ENCODE data around the gene CLPSL2. TPM values are rescaled to one million over a fixed set of nuclear protein-coding genes. Genes with fewer than 3 reads are reported as not detected.

CLPSL2 gene, protein sequence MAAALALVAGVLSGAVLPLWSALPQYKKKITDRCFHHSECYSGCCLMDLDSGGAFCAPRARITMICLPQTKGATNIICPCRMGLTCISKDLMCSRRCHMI
- not detected in 2 replicates for total RNA-seq

DNA sequence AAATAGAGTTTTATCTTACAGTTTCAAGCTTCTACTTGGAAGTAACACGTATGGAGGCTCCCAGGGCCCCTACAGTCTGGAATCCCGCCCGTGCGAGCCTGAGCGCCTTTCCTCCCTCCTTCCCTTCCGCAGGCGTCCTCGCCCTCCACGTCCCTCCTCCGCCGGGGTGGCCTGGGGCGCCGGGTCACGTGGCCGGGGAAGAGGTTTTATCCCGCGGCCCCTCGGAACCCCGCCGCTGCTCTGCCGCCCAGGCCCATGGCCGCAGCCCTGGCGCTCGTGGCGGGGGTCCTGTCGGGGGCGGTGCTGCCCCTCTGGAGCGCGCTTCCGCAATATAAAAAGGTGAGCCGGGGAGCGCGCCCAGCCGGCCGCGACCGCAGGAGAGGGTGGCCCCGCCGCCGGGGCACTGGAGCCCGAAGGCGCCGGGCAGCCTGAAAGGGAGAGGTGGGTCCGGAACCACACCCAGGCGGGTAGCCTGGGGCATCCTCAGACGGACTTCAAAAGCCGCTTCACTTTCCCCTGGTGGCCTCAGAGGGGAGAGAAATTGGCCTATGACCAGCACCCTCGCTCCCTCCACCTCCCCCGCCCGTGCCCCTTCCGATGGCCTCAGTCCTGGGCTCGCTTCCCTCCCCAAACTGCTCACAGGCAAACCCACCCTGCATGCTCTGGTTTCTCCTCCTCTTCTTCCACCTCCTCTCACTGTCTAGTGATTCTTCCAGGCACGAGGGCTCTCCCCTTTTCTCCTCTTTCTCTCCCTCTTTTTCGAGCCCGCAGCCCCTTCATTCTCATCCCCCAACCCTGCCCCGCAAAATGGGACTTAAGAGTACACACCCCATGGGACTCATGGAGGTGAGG, at the start of gene CLPSL2:
Gene CLPSL2, plus strand, starts transcription at position 235 of the 852 bp plus-strand sequence. Its CDS starts 21 bp downstream, at position 256.

DNA sequence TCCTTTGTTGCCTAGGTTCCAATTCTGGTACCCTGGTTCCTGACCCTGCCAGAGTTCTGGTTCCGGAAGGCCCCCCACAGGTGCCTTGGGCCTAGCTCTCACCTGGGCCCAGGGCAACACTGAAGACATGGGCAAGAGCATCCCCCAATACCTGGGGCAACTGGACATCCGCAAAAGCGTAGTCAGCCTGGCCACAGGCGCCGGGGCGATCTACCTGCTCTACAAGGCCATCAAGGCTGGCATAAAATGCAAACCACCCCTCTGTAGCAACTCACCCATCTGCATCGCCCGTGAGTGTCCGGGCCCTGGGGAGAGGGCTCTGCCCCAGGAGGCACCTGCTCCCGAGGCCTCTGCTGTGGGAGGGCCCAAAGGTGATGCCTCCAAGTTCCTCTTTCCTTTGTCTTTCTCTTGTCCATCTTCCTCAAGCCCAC, 39.4 kb upstream of the CLPSL2 start, which contains the start of gene ARMC12:
Gene ARMC12, plus strand, starts transcription at position 51 of the 431 bp plus-strand sequence. Its CDS starts 77 bp downstream, at position 128.

GRCh38 chr6:35780719-35781118, 4.3 kb downstream of the CLPSL2 start, which contains the start of gene CLPSL1:
CLPSL1 (plus strand) TSS chr6:35781019; CDS start chr6:35781111, 92 bp downstream.

GRCh38 chr6:35804996-35805736, 28.8 kb downstream of the CLPSL2 start, which contains the start of gene LHFPL5:
LHFPL5 (plus strand) TSS chr6:35805352; CDS start chr6:35805671, 319 bp downstream.

Other genes with a start within 250 kb of the CLPSL2 start
- gene FKBP5, start 87.7 kb upstream of the CLPSL2 start, total RNA-seq, result 75.4 and 82.8 TPM in 2 replicates
- gene ARMC12, start 39.6 kb upstream of the CLPSL2 start, total RNA-seq, result 0.65 and 0.79 TPM in 2 replicates
- not detected in 2 replicates for gene CLPSL1, start 4.4 kb downstream of the CLPSL2 start, total RNA-seq
- gene CLPS, start 20.7 kb downstream of the CLPSL2 start, total RNA-seq, result not detected in 2 replicates
- gene LHFPL5, start 28.8 kb downstream of the CLPSL2 start, total RNA-seq, result not detected in 2 replicates
- gene SRPK1, start 144.5 kb downstream of the CLPSL2 start, total RNA-seq, result 73.0 and 166 TPM in 2 replicates
- gene SLC26A8, start 248.0 kb downstream of the CLPSL2 start, total RNA-seq, result not detected in 2 replicates